ENCODE measurements around the gene RMND1. TPM values are rescaled to one million over a fixed set of nuclear protein-coding genes. Genes with fewer than 3 reads are reported as not detected.

Gene RMND1
- total and polyA plus RNA-seq, 9 of the 15 experiments (the other 6 are each of a cell fraction or from before 2014, with no cell fraction given), result 26.9 to 47.8 (median 36.2) TPM

- no peak for TF ChIP-seq NKRF (IDR thresholded peaks at IDR 0.05; ENCODE audit: borderline replicate concordance)
- TF ChIP-seq, protein P1, sequence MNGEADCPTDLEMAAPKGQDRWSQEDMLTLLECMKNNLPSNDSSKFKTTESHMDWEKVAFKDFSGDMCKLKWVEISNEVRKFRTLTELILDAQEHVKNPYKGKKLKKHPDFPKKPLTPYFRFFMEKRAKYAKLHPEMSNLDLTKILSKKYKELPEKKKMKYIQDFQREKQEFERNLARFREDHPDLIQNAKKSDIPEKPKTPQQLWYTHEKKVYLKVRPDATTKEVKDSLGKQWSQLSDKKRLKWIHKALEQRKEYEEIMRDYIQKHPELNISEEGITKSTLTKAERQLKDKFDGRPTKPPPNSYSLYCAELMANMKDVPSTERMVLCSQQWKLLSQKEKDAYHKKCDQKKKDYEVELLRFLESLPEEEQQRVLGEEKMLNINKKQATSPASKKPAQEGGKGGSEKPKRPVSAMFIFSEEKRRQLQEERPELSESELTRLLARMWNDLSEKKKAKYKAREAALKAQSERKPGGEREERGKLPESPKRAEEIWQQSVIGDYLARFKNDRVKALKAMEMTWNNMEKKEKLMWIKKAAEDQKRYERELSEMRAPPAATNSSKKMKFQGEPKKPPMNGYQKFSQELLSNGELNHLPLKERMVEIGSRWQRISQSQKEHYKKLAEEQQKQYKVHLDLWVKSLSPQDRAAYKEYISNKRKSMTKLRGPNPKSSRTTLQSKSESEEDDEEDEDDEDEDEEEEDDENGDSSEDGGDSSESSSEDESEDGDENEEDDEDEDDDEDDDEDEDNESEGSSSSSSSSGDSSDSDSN (IDR thresholded peaks at IDR 0.05; ENCODE audit: borderline replicate concordance in 1 of 2, low read depth in 2 of 2, low read length in 2 of 2), result peak in 1 of 2 experiments; percentile 52; a peak in 1 of 4 replicates
- TF ChIP-seq, protein P2, sequence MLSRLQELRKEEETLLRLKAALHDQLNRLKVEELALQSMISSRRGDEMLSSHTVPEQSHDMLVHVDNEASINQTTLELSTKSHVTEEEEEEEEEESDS (CRISPR knock-in tag; IDR thresholded peaks at IDR 0.05), result no peak
- no peak for TF ChIP-seq RHOXF2B (CRISPR knock-in tag; conservative IDR thresholded peaks at IDR 0.05)
- TF ChIP-seq ILK (tag; IDR thresholded peaks at IDR 0.05; ENCODE audit: borderline replicate concordance, low read depth), result no peak
- TF ChIP-seq RNF219 (CRISPR knock-in tag; IDR thresholded peaks at IDR 0.05), result no peak
- peak; percentile 51; the same call in 1 of the 2 replicates for TF ChIP-seq NFRKB (IDR thresholded peaks at IDR 0.05; ENCODE audit: low read depth)
- TF ChIP-seq PTBP1 (IDR thresholded peaks at IDR 0.05; ENCODE audit: low read depth, low read length), result no peak
- TF ChIP-seq FOXA3 (CRISPR knock-in tag; conservative IDR thresholded peaks at IDR 0.05 in 1 of 2, IDR thresholded peaks at IDR 0.05 in 1 of 2), result no peak
- no peak for TF ChIP-seq TAF7 (tag; IDR thresholded peaks at IDR 0.05)
- peak; percentile 74 for TF ChIP-seq POLR2A (conservative IDR thresholded peaks at IDR 0.05)
- no peak for TF ChIP-seq CREB3 (tag; conservative IDR thresholded peaks at IDR 0.05; ENCODE audit: low read depth)
- peak; percentile 98 for TF ChIP-seq PCBP2 (IDR thresholded peaks at IDR 0.05; ENCODE audit: low read depth, low read length, poor library complexity, severe bottlenecking)
- TF ChIP-seq MBD2 (IDR thresholded peaks at IDR 0.05; ENCODE audit: borderline replicate concordance, low read depth), result no peak
- peak; percentile 9; the same call in 1 of the 2 replicates for TF ChIP-seq STAT5A (IDR thresholded peaks at IDR 0.05; ENCODE audit: borderline replicate concordance, low read length)
- TF ChIP-seq GATAD2B (IDR thresholded peaks at IDR 0.05; ENCODE audit: borderline replicate concordance), result 0 out of 2 replicates have a peak, but pooled peaks have one; percentile 60
Measured at GRCh38 chr6:151390851-151391470, 61.0 kb downstream of the RMND1 start (continued).

Measured in K562 (cell line).